Osteocyte (in vitro differentiated cells): ENCODE results near the gene AIP. TPM values are rescaled to one million over a fixed set of nuclear protein-coding genes. Genes with fewer than 3 reads are reported as not detected.

Experiments used
- DNase-seq: peaks from one replicate; pipeline ENCODE4 v3.0.0; 2021; ENCODE audit warnings: mixed read lengths; ENCODE audit not compliant: unreplicated experiment; ENCODE audit errors: extremely low spot score
- H3K27ac Mint-ChIP-seq: one replicate; pipeline ENCODE4 v1.8.0; 2021; ENCODE audit warnings: mild to moderate bottlenecking, mixed read lengths; ENCODE audit not compliant: unreplicated experiment
- H3K27me3 Mint-ChIP-seq: one replicate; pipeline ENCODE4 v1.8.0; 2021; ENCODE audit warnings: mixed read lengths; ENCODE audit not compliant: unreplicated experiment
- H3K36me3 Mint-ChIP-seq: one replicate; pipeline ENCODE4 v1.8.0; 2021; ENCODE audit warnings: mixed read lengths; ENCODE audit not compliant: unreplicated experiment
- H3K4me1 Mint-ChIP-seq: one replicate; pipeline ENCODE4 v1.8.0; 2021; ENCODE audit warnings: mixed read lengths; ENCODE audit not compliant: unreplicated experiment
- H3K4me3 Mint-ChIP-seq: one replicate; pipeline ENCODE4 v1.8.0; 2021; ENCODE audit warnings: mild to moderate bottlenecking, moderate library complexity, mixed read lengths; ENCODE audit not compliant: unreplicated experiment
- H3K9me3 Mint-ChIP-seq: one replicate; pipeline ENCODE4 v1.8.0; 2021; ENCODE audit warnings: mixed read lengths; ENCODE audit not compliant: unreplicated experiment
- total RNA-seq: library from RNA; stranded (reverse); gene quantifications from 2 replicates; pipeline ENCODE4 v1.2.1, GENCODE V29; 2021
- TF ChIP-seq, protein P1 (sequence below): fragments of 200-600 bp; sonication (generic); IDR thresholded peaks from 2 replicates; pipeline ENCODE4 v1.5.0; 2021; ENCODE audit warnings: antibody characterized with exemption, mild to moderate bottlenecking, moderate library complexity

The AIP gene
- total RNA-seq, 1 donor from 2014 or later, result 76.5 TPM

DNA sequence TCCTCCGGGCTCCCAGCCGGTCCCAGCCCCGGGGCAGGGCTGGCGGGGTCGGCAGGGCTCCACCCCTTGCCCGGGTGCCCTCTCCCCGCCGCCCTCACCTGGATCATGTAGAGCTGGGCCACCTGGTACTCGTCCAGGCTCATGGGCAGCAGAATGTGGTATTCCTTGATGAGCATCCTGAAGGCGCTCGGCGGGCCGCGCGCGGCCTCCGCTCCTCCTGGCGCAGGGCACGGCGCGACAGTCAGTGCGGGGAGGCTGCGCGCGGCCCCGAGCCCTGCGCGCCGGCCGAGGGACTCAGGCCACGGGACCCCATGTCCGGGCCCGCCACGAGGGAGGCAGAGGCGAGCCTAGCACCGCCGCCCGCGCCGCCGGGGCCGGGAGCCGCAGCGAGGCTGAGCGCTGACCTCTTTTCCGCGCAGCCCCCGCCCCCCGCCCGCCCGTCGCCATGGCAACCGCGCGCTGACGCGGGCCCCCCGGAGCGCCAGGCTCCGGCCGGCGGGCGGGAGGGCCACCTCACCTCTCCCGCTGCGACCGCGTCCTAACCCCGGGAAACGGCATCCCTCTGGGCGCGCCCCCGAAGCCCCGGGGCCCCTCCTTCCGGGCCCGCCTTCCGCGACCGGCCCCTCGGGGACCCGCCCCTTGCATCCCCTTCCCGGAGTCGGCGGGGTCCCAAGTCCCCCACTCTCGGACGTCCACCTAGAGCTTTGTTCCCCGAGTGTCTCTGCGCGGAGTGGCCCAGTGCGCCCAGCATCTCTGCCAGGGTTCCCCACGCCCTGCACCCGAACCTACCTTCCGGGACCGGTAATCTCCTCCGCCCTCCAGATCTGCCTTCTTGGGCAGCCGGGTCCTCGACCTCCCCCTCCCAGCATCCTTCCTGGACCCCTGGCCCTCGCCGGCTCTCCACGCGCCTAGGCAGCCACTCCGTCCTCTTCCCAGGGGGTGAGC, 21.5 kb downstream of the AIP start:
- H3K4me1 Mint-ChIP-seq, result peaks cover 38% of the 10 kb centered on the region
- no peaks in the 10 kb centered on the region for H3K27me3 Mint-ChIP-seq
- H3K36me3 Mint-ChIP-seq, result peaks cover 7% of the 10 kb centered on the region
- no peaks in the 10 kb centered on the region for H3K9me3 Mint-ChIP-seq
- H3K27ac Mint-ChIP-seq, result peak overlapping the region; percentile 77
- TF ChIP-seq, protein P1, sequence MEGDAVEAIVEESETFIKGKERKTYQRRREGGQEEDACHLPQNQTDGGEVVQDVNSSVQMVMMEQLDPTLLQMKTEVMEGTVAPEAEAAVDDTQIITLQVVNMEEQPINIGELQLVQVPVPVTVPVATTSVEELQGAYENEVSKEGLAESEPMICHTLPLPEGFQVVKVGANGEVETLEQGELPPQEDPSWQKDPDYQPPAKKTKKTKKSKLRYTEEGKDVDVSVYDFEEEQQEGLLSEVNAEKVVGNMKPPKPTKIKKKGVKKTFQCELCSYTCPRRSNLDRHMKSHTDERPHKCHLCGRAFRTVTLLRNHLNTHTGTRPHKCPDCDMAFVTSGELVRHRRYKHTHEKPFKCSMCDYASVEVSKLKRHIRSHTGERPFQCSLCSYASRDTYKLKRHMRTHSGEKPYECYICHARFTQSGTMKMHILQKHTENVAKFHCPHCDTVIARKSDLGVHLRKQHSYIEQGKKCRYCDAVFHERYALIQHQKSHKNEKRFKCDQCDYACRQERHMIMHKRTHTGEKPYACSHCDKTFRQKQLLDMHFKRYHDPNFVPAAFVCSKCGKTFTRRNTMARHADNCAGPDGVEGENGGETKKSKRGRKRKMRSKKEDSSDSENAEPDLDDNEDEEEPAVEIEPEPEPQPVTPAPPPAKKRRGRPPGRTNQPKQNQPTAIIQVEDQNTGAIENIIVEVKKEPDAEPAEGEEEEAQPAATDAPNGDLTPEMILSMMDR, result no peak
- peak overlapping the region; percentile 82 for H3K4me3 Mint-ChIP-seq
- DNase-seq, result no peak

GRCh38 chr11:67504950-67505581, 22.2 kb downstream of the AIP start, which contains the start of gene PITPNM1:
PITPNM1 (minus strand) TSS chr11:67505363; CDS start chr11:67504180, 1,183 bp downstream.
- TF ChIP-seq, protein P1, result no peak
- Mint-ChIP-seq H3K36me3 (peaks cover 5% of the 10 kb centered on the region), H3K4me1 (peaks cover 38% of the 10 kb centered on the region), H3K27ac (peak within 1 kb of the TSS; percentile 93), H3K9me3 (no peaks in the 10 kb centered on the region), H3K27me3 (peaks cover 4% of the 10 kb centered on the region), H3K4me3 (peak within 1 kb of the TSS; percentile 82)
- no peak for DNase-seq

DNA sequence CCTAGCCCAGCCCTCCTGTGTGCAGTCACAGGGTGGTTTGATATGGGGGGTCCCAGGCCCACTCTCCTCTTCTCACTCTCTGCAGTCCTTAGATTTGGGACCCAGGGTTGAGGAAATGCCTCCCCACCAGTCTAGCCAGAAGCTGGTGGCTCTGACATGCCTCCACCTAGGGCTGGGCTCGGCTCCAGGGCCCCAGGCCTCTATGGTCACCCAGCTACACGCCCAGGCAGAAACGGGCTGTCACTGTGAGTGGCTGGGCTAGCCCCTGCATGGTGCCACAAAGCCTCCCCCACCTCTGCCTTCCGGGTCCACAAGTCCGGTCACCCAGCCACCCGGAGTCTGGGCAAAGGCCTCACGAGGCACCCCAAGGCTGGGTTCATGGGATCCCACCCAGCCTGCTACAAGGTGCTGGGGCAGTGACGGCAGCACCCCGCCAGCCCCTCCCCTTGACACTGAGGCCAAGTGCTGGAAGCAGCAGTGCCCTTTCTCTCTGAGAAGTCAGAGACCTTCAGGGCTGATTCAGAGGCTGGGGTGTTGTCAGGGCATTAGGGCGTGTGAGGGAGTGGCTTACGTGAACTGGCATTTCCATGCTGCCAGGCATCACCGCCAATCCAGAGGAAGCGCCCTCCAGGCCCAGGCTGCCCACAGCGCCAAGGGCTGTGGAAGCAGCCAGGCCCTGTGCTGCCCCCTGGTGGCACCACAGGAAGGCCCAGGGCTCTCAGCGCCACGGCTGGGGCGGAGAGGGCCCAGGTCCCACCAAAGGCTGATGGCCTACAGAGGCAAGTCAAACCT, 23.0 kb downstream of the AIP start:
- Mint-ChIP-seq H3K4me3 (peak overlapping the region; percentile 73), H3K27ac (peak overlapping the region; percentile 93), H3K9me3 (no peaks in the 10 kb centered on the region), H3K27me3 (peaks cover 10% of the 10 kb centered on the region), H3K36me3 (peaks cover 5% of the 10 kb centered on the region), H3K4me1 (peaks cover 38% of the 10 kb centered on the region)
- TF ChIP-seq, protein P1, result peak; percentile 96
- DNase-seq, result peak; percentile 95

DNA sequence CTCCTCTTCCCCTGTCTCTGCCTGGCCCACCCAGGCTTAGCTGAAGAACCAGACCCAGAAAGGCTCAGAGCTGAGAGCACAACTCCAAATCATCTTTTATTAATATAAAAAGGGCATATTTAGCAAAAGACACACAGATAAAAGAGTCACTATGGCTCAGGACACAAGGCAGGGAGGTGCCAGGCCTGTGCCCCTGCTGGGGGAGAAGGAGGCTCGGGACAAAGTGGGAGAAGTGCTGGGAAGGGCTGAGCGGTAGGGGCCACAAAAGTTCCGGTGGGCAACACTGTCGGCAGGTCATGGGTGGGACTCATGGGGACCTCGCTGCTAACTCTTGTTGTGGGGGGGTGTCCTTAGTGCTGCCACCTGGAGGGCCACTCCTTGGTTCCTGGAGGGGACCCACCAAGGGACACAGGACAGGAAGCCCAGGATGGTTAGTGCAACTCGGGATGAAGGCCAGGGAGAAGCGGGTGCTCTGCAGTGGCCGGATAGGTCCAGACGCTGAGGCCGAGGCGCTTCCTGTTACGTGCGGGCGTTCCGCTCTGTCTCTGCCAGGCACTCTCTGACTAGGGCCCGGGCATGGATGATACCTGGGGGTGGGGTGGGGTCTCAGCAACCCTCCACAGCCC, 23.7 kb downstream of the AIP start:
- Mint-ChIP-seq H3K4me3 (peak overlapping the region; percentile 73), H3K27ac (peak overlapping the region; percentile 93), H3K36me3 (no peaks in the 10 kb centered on the region), H3K4me1 (peaks cover 38% of the 10 kb centered on the region), H3K9me3 (no peaks in the 10 kb centered on the region), H3K27me3 (peaks cover 16% of the 10 kb centered on the region)
- no peak for DNase-seq
- TF ChIP-seq, protein P1, result no peak
